Neural progenitor cell (in vitro differentiated cells): ENCODE data around the gene EDNRA. TPM values are rescaled to one million over a fixed set of nuclear protein-coding genes. Genes with fewer than 3 reads are reported as not detected.

Experiments used
- DNase-seq: peaks from one replicate; pipeline ENCODE4 v3.0.0-alpha.2; 2016; ENCODE audit warnings: low spot score
- H2AFZ ChIP-seq: fragments of 200-600 bp; sonication (generic); replicated peaks from 2 replicates; pipeline ENCODE4 v1.6.1; 2016; ENCODE audit warnings: antibody characterized with exemption
- H3F3A ChIP-seq: fragments of 200-600 bp; sonication (generic); 2 replicates; pipeline ENCODE4 v1.6.1; 2016; ENCODE audit warnings: antibody characterized with exemption, low read depth
- H3K27ac ChIP-seq: fragments of 200-600 bp; sonication (generic); 2 replicates; pipeline ENCODE4 v1.5.1; 2016; ENCODE audit warnings: mild to moderate bottlenecking
- H3K27me3 ChIP-seq: fragments of 200-600 bp; sonication (generic); 2 replicates; pipeline ENCODE4 v1.6.1; 2016; ENCODE audit warnings: mild to moderate bottlenecking, moderate library complexity
- H3K36me3 ChIP-seq: fragments of 200-600 bp; sonication (generic); 2 replicates; pipeline ENCODE4 v1.5.1; 2016
- H3K4me1 ChIP-seq: fragments of 200-600 bp; sonication (generic); 2 replicates; pipeline ENCODE4 v1.6.1; 2016; ENCODE audit warnings: mixed run types
- H3K4me2 ChIP-seq: fragments of 200-600 bp; sonication (generic); 2 replicates; pipeline ENCODE4 v1.6.1; 2016
- H3K4me3 ChIP-seq: fragments of 200-600 bp; sonication (generic); 2 replicates; pipeline ENCODE4 v1.5.1; 2016
- H3K79me2 ChIP-seq: fragments of 200-600 bp; sonication (generic); 2 replicates; pipeline ENCODE4 v1.6.1; 2016; ENCODE audit warnings: low read depth
- H3K9ac ChIP-seq: fragments of 200-600 bp; sonication (generic); 2 replicates; pipeline ENCODE4 v1.6.1; 2016
- H3K9me3 ChIP-seq: fragments of 200-600 bp; sonication (generic); 2 replicates; pipeline ENCODE4 v1.5.1; 2016; ENCODE audit warnings: low read depth
- H4K20me1 ChIP-seq: fragments of 200-600 bp; sonication (generic); 2 replicates; pipeline ENCODE4 v1.6.1; 2016; ENCODE audit warnings: low read depth
- H3K27ac Mint-ChIP-seq: 3 replicates; pipeline ENCODE4 v1.8.0; 2021; ENCODE audit warnings: mixed read lengths
- H3K27me3 Mint-ChIP-seq: 2 replicates; pipeline ENCODE4 v1.8.0; 2022; ENCODE audit warnings: low read depth, mild to moderate bottlenecking, inconsistent platforms, moderate library complexity, mixed read lengths; ENCODE audit not compliant: insufficient read depth
- H3K36me3 Mint-ChIP-seq: 3 replicates; pipeline ENCODE4 v1.8.0; 2021; ENCODE audit warnings: mixed read lengths
- H3K4me1 Mint-ChIP-seq: 3 replicates; pipeline ENCODE4 v1.8.0; 2021; ENCODE audit warnings: mixed read lengths
- H3K4me3 Mint-ChIP-seq: 3 replicates; pipeline ENCODE4 v1.8.0; 2021; ENCODE audit warnings: mild to moderate bottlenecking, moderate library complexity, mixed read lengths
- H3K9me3 Mint-ChIP-seq: 3 replicates; pipeline ENCODE4 v1.8.0; 2020; ENCODE audit warnings: mixed read lengths
- EZH2 ChIP-seq: fragments of 200-600 bp; sonication (generic); IDR thresholded peaks from 2 replicates; pipeline ENCODE4 v1.6.1; 2017; ENCODE audit warnings: antibody characterized with exemption, mild to moderate bottlenecking, moderate library complexity
- EZH2phosphoT487 ChIP-seq: fragments of 200-600 bp; sonication (generic); IDR thresholded peaks from 2 replicates; pipeline ENCODE4 v1.6.1; 2017; ENCODE audit warnings: antibody characterized with exemption
- total RNA-seq: library from RNA; depleted of rRNA; stranded (reverse); fragments of >200 nt; gene quantifications from 2 replicates; pipeline ENCODE4 v1.2.3, GENCODE V29; 2015; ENCODE audit warnings: low replicate concordance
- TF ChIP-seq, protein P1 (sequence below): fragments of 200-600 bp; sonication (generic); IDR thresholded peaks from 2 replicates; pipeline ENCODE4 v1.5.1; 2017; ENCODE audit warnings: antibody characterized with exemption, mild to moderate bottlenecking

EDNRA gene
- total RNA-seq, 1 donor from 2014 or later: 2.9 TPM

- peak; percentile 7 for DNase-seq
- no peak for TF ChIP-seq EZH2
- Mint-ChIP-seq H3K4me1 (peaks cover 7% of the 10 kb centered on the region), H3K36me3 (peaks cover 3% of the 10 kb centered on the region), H3K4me3 (no peak overlapping the region), H3K27me3 (peaks cover 6% of the 10 kb centered on the region), H3K27ac (peak overlapping the region; percentile 85), H3K9me3 (peaks cover 12% of the 10 kb centered on the region)
- Histone ChIP-seq H3K4me1 (no peaks in the 10 kb centered on the region), H3K36me3 (no peaks in the 10 kb centered on the region), H3K27me3 (no peaks in the 10 kb centered on the region), H3K27ac (no peak overlapping the region), H3K9ac (no peak overlapping the region), H3F3A (no peaks in the 10 kb centered on the region), H3K79me2 (no peaks in the 10 kb centered on the region), H3K4me2 (no peak overlapping the region), H4K20me1 (no peaks in the 10 kb centered on the region), H3K9me3 (no peaks in the 10 kb centered on the region), H2AFZ (peak overlapping the region; percentile 82), H3K4me3 (no peak overlapping the region)
These were observed 69.8 kb downstream of the EDNRA start for GRCh38 chr4:147550626-147551246.

- no peaks in the 10 kb centered on the region for H3K27me3 ChIP-seq
- peaks cover 4% of the 10 kb centered on the region for H3K27me3 Mint-ChIP-seq
- no peaks in the 10 kb centered on the region for H4K20me1 ChIP-seq
- H3K9me3 Mint-ChIP-seq: no peaks in the 10 kb centered on the region
- no peak overlapping the region for H3K27ac ChIP-seq
- no peak overlapping the region for H2AFZ ChIP-seq
- H3K4me1 Mint-ChIP-seq: no peaks in the 10 kb centered on the region
- H3K36me3 ChIP-seq: no peaks in the 10 kb centered on the region
- H3K4me3 ChIP-seq: no peak overlapping the region
- no peak for DNase-seq
- H3K9ac ChIP-seq: no peak overlapping the region
- H3K27ac Mint-ChIP-seq: no peak overlapping the region
- no peak overlapping the region for H3K4me3 Mint-ChIP-seq
- H3K4me1 ChIP-seq: no peaks in the 10 kb centered on the region
- TF ChIP-seq, protein P1, sequence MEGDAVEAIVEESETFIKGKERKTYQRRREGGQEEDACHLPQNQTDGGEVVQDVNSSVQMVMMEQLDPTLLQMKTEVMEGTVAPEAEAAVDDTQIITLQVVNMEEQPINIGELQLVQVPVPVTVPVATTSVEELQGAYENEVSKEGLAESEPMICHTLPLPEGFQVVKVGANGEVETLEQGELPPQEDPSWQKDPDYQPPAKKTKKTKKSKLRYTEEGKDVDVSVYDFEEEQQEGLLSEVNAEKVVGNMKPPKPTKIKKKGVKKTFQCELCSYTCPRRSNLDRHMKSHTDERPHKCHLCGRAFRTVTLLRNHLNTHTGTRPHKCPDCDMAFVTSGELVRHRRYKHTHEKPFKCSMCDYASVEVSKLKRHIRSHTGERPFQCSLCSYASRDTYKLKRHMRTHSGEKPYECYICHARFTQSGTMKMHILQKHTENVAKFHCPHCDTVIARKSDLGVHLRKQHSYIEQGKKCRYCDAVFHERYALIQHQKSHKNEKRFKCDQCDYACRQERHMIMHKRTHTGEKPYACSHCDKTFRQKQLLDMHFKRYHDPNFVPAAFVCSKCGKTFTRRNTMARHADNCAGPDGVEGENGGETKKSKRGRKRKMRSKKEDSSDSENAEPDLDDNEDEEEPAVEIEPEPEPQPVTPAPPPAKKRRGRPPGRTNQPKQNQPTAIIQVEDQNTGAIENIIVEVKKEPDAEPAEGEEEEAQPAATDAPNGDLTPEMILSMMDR: no peak
- no peak for TF ChIP-seq EZH2phosphoT487
- H3K79me2 ChIP-seq: no peaks in the 10 kb centered on the region
- no peaks in the 10 kb centered on the region for H3K9me3 ChIP-seq
- no peak overlapping the region for H3K4me2 ChIP-seq
- no peaks in the 10 kb centered on the region for H3K36me3 Mint-ChIP-seq
- H3F3A ChIP-seq: no peaks in the 10 kb centered on the region
These were observed 79.7 kb downstream of the EDNRA start for GRCh38 chr4:147560625-147561024.

DNA sequence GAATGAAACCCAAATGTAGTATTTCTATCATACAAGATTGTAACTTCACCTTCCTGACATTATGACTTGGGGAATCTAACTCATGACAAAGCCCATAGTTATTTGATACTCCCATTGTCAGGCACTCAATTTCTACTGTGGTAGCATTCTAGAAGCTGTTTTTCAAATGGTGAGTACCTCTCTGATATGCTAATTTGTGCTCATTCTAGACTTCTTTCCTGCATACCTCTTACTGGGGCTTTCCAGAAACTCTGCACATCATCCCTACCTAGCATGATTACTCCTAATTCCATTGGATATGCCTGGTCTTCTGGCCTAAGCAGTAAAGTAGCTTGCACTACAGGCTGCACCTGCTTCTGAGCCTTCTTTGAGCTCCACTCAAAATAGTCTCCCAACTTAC is 85.9 kb downstream of the EDNRA start:
- Mint-ChIP-seq H3K4me1 (no peaks in the 10 kb centered on the region), H3K27ac (no peak overlapping the region), H3K9me3 (no peaks in the 10 kb centered on the region), H3K4me3 (no peak overlapping the region), H3K27me3 (peaks cover 2% of the 10 kb centered on the region), H3K36me3 (no peaks in the 10 kb centered on the region)
- no peak overlapping the region for H3K9ac ChIP-seq
- no peaks in the 10 kb centered on the region for H3K9me3 ChIP-seq
- H3K27me3 ChIP-seq: no peaks in the 10 kb centered on the region
- H3K4me2 ChIP-seq: no peak overlapping the region
- DNase-seq: no peak
- H3K79me2 ChIP-seq: no peaks in the 10 kb centered on the region
- TF ChIP-seq EZH2: no peak
- no peak for TF ChIP-seq EZH2phosphoT487
- TF ChIP-seq, protein P1: no peak
- H3K36me3 ChIP-seq: no peaks in the 10 kb centered on the region
- no peak overlapping the region for H3K27ac ChIP-seq
- H3K4me3 ChIP-seq: no peak overlapping the region
- H2AFZ ChIP-seq: no peak overlapping the region
- H3F3A ChIP-seq: no peaks in the 10 kb centered on the region
- H4K20me1 ChIP-seq: no peaks in the 10 kb centered on the region
- H3K4me1 ChIP-seq: peaks cover 4% of the 10 kb centered on the region

GRCh38 chr4:147567276-147567675 is 86.4 kb downstream of the EDNRA start:
- Histone ChIP-seq H3K4me1 (peaks cover 4% of the 10 kb centered on the region), H3K79me2 (no peaks in the 10 kb centered on the region), H3K4me2 (no peak overlapping the region), H3K36me3 (no peaks in the 10 kb centered on the region), H2AFZ (no peak overlapping the region), H4K20me1 (no peaks in the 10 kb centered on the region), H3K27me3 (no peaks in the 10 kb centered on the region), H3K27ac (no peak overlapping the region), H3F3A (no peaks in the 10 kb centered on the region), H3K4me3 (no peak overlapping the region), H3K9ac (no peak overlapping the region), H3K9me3 (no peaks in the 10 kb centered on the region)
- Mint-ChIP-seq H3K4me3 (no peak overlapping the region), H3K4me1 (no peaks in the 10 kb centered on the region), H3K9me3 (no peaks in the 10 kb centered on the region), H3K36me3 (no peaks in the 10 kb centered on the region), H3K27ac (no peak overlapping the region), H3K27me3 (peaks cover 2% of the 10 kb centered on the region)
- TF ChIP-seq EZH2: no peak
- TF ChIP-seq, protein P1: no peak
- TF ChIP-seq EZH2phosphoT487: no peak
- no peak for DNase-seq
